GM19468 (cell line): ENCODE data around the gene BFSP1.

ENCODE experiments used
- ATAC-seq: cut with Tn5 transposase; IDR thresholded peaks from one replicate; pipeline ENCODE4 v1.9.1; 2021; ENCODE audit warnings: mild to moderate bottlenecking, moderate library complexity, moderate number of reproducible peaks; ENCODE audit not compliant: unreplicated experiment; ENCODE audit errors: extremely low read depth

The BFSP1 gene

GRCh38 chr20:17500826-17501225, 30.4 kb downstream of the BFSP1 start:
- no peak for ATAC-seq

GRCh38 chr20:17500271-17500670, 30.9 kb downstream of the BFSP1 start:
- ATAC-seq = no peak

GRCh38 chr20:17499041-17499440, 32.1 kb downstream of the BFSP1 start:
- ATAC-seq = no peak

- ATAC-seq = no peak
These were observed 32.5 kb downstream of the BFSP1 start for GRCh38 chr20:17498641-17499040.

- no peak for ATAC-seq
These were observed 33.2 kb downstream of the BFSP1 start for GRCh38 chr20:17497821-17498580.

GRCh38 chr20:17495826-17496225, 35.4 kb downstream of the BFSP1 start:
- no peak for ATAC-seq

- no peak for ATAC-seq
These were observed 37.0 kb downstream of the BFSP1 start for GRCh38 chr20:17494201-17494600.

- no peak for ATAC-seq
These were observed 38.0 kb downstream of the BFSP1 start for GRCh38 chr20:17493173-17493572.

- ATAC-seq = no peak
These were observed 39.7 kb downstream of the BFSP1 start for GRCh38 chr20:17491488-17491887.

GRCh38 chr20:17491041-17491440, 40.1 kb downstream of the BFSP1 start:
- ATAC-seq = no peak

GRCh38 chr20:17490501-17490900, 40.7 kb downstream of the BFSP1 start:
- ATAC-seq = no peak

GRCh38 chr20:17488916-17489600, 42.1 kb downstream of the BFSP1 start:
- no peak for ATAC-seq

- ATAC-seq = no peak
These were observed 46.2 kb downstream of the BFSP1 start for GRCh38 chr20:17485017-17485416.

GRCh38 chr20:17482536-17482935, 48.6 kb downstream of the BFSP1 start:
- ATAC-seq = no peak

- ATAC-seq = no peak
These were observed 49.5 kb downstream of the BFSP1 start for GRCh38 chr20:17481661-17482060.

- ATAC-seq = no peak
These were observed 50.5 kb downstream of the BFSP1 start for GRCh38 chr20:17480696-17481095.

GRCh38 chr20:17479063-17479657, 52.0 kb downstream of the BFSP1 start:
- ATAC-seq = no peak

- no peak for ATAC-seq
These were observed 57.5 kb downstream of the BFSP1 start for GRCh38 chr20:17473659-17474058.

- no peak for ATAC-seq
These were observed 59.5 kb downstream of the BFSP1 start for GRCh38 chr20:17471606-17472187.

GRCh38 chr20:17470973-17471372, 60.2 kb downstream of the BFSP1 start:
- no peak for ATAC-seq

- ATAC-seq = no peak
These were observed 60.7 kb downstream of the BFSP1 start for GRCh38 chr20:17470521-17470920.
